K562 treated with DMSO at 1 percent for 12 hours (cell line): ENCODE data around the gene SMTN. TPM values are rescaled to one million over a fixed set of nuclear protein-coding genes. Genes with fewer than 3 reads are reported as not detected.

Experiments used
- total RNA-seq: library from RNA; unstranded; fragments of 300-600 nt; gene quantifications from 2 replicates; pipeline ENCODE4 v1.2.3, GENCODE V29; 2022; ENCODE audit not compliant: insufficient read depth

SMTN gene
- 27.8 and 42.3 TPM in 2 replicates for total RNA-seq

DNA sequence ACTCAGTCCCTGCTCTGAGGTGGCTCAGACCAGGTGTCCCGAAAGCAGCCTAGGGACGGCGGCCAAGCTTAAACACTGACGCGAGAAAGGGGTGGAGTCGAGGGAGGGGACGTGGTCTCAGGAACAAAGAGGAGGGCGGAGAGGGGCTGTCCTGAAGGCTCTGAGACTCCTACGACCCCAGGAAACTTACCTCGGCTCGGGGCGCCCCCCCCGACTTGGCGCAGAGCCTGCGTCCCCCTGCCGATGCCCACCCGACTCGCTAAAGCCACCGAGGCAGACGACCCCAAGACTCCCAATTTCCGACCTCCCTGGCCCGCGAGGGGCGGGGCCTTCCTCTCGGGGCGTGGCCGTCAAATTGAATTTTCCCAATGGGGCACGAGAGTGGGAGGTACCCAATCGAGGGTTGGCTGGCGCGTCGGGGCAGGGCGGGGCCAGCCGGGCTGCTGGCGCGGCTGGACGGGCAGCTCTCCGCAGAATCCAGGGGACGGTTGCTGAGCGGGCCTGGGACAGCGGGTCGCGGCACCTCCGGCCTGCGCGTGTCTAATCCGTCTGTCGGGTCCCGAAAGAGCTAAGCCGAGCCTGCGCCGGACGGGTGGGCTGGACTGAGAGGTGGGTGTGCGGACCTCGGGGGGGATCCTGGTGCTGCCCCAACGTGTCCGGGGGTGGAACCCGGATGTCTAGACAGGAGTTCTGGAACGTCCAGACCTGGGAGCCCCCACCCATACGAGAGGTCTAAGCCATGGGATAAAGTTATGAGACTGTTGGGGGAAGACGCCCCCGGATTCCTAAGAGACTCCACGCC, at the start of gene SMTN:
TSS of gene SMTN (plus strand) at position 471 of the 802 bp plus-strand sequence. CDS start 1,941 bp downstream, outside the sequence.

DNA sequence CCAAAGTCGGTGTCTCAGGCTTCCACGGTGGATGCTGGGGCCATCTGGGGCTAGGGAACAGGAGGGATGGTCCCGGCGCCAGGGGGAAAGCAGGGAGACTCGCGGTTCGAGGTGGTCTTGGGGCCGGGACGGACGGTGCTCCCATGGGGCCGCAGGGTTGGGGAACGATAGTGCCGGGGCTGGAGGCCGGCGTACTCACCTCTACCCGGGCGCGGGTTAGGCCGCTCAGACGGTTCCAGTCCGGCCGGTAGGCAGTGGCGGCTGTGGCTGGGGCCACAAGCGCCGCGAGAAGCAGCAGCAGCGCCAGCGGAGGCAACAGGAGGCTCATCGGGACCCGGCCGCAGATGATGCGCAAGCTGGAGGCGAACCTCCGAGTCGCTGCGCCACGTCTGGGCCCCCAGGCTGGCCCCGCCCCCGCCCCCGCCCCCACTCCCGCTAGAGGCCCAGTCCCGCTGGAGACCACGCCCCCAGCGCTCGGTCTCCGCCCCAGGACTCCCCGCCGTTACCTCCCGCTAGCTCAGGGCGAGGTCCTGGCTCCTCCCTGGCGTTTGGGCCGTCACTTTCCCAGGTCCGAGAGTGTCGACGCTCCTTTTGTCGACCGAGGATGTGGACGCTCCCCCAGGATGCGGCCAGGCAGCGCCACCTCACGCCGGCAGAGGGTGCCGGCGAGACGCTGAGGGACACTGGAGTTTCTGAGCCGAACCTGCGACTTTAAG, 26.2 kb downstream of the SMTN start, which contains the start of gene SELENOM:
TSS of gene SELENOM (minus strand) at position 391 of the 716 bp plus-strand sequence. CDS start at position 328, 63 bp downstream.

DNA sequence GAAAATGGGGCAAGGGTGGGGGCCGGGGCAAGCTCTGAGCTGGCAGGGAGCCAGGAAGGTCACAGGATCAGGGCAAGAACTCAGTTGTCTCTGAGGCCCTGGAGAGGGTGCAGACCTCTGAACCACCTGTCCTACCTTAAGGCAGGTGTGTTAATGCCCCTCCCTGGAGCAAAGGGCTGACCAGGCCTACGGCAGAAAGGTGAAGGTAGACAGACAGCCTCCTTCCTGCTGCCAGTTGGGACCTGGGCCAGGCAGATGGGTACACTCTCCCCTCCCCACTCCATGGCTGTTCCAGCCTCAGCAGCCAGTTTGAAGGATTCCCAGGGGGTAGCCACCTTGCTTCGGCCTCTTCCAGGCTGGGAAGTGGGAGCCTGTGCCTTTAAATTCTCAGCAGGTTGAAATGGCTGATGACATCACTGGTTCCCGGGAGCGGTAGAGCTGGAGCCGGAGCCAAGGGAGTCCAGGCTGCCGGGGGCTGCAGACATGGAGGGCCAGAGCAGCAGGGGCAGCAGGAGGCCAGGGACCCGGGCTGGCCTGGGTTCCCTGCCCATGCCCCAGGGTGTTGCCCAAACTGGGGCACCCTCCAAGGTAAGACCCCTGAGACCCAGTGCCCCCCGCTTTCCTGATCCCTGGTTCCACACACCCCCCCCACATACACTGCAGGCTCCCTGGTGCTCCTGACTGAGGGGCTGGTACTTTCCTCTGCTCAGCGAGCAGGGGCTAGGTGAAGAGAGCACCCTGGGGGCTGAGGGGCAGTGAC, 41.6 kb downstream of the SMTN start, which contains the start of gene INPP5J:
TSS of gene INPP5J (plus strand) at position 435 of the 760 bp plus-strand sequence. CDS start at position 484, 49 bp downstream.

DNA sequence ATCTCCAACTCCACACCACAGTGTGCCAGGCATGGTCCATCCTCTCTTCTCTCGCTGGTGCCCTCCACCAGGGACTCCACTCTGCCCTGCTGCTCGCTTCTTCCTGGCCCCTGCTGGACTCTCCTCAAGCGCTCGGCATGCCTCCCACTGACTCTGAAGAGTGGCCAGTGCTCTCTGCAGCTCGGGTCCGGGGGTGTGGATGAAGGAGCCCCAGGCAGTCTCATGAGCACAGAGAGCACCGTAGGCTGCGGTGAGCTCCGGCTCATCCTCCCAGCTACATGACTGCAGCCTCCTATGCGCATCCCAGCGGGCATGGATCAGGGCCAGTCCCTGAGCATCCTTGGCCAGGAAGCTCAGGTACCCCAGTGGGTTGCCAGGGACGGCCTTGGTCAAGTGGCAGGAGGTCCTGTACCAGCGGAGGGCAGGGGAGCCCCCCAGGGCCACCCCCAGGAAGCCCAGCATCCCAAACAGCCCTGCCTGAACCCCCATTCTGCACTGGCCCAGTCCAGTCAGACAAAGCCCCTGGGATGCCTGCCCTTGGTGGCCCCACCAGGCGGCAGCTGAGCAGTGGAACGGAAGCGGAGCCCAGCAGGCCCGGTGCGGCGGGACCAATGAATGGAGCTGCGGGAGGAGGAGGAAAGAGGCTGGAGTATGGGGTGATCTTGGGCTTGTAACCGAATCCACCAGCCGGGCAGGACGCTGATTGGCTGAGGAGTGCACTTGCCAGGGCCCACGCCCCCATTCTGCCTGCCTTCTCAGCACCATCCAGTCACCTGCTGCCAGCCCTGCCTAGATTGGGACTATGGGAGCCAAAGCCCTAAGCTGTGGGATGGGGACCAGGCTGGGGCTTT, 59.0 kb downstream of the SMTN start, which contains the start of gene PLA2G3:
TSS of gene PLA2G3 (minus strand) at position 643 of the 851 bp plus-strand sequence. CDS start at position 489, 154 bp downstream.

Other genes with a start within 250 kb of the SMTN start
- 11.3 and 19.0 TPM in 2 replicates for gene MORC2, start 112.5 kb upstream of the SMTN start, total RNA-seq
- 9.1 and 48.2 TPM in 2 replicates for gene TUG1, start 112.1 kb upstream of the SMTN start, total RNA-seq
- gene SELENOM, start 26.2 kb downstream of the SMTN start, total RNA-seq = 61.9 and 124 TPM in 2 replicates
- 23.7 and 24.6 TPM in 2 replicates for gene INPP5J, start 41.6 kb downstream of the SMTN start, total RNA-seq
- gene PLA2G3, start 59.2 kb downstream of the SMTN start, total RNA-seq = 0.83 TPM in 1 of 2 replicates, not detected in the other
- 15.3 and 25.5 TPM in 2 replicates for gene RNF185, start 78.9 kb downstream of the SMTN start, total RNA-seq
- gene LIMK2, start 131.0 kb downstream of the SMTN start, total RNA-seq = 7.3 and 13.9 TPM in 2 replicates
- 0.66 and 2.4 TPM in 2 replicates for gene PIK3IP1, start 211.2 kb downstream of the SMTN start, total RNA-seq